ENCODE results near the gene SLC25A33. TPM values are rescaled to one million over a fixed set of nuclear protein-coding genes. Genes with fewer than 3 reads are reported as not detected.

Gene SLC25A33
- total and polyA plus RNA-seq, 2 donors (not counting 1 experiment from before 2014, with no cell fraction given), result 2.3 to 5.0 TPM

DNA sequence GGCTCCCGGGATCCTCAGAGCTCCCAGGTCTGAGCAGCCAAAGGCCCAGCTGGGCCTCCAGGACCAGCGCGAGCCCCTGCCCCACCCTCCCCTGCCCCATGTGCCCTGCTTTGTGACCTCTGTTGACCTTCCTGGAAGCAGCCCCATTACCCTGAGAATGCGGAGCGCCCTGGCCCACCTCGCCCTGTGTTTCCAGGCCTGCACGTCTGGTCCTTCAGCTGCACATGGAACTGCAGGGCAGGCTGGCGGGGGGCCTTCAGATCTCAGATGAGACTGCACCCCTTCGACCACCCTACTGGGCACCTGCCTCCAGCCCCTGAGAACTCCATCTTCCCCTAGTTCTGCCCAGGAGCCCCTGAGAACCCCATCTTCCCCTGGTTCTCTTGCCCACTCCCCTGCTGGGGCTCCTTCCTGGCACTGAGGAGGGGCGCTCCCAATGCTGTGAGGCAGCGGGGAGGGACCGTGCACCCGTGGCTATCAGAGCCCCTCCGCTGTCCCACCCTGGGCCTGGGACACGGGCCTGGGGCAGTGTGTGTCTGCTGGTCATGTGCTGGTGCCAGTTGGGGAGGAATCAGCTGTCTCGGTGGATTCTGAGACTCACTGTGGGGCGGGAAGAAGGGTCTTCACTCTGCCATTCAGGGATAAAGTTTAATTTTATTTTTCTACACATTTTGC, 74.5 kb downstream of the SLC25A33 start:
- no peak for TF ChIP-seq EZH2 (IDR thresholded peaks at IDR 0.05; ENCODE audit: borderline replicate concordance, insufficient read depth, low read depth, low read length, poor library complexity, severe bottlenecking)
- H3K27me3 ChIP-seq (replicated peaks in 1 of 4; ENCODE audit: control extremely low read depth in 1 of 4, control insufficient read depth in 3 of 4, insufficient read depth in 4 of 4, low read length in 3 of 4), result no peaks in the 10 kb centered on the region
- H3K9ac ChIP-seq (ENCODE audit: low read length), result no peak overlapping the region
- ATAC-seq (ENCODE audit: low read depth) (no peak), DNase-seq (no peak)
- H3K9me3 ChIP-seq (ENCODE audit: control extremely low read depth in 1 of 3, control insufficient read depth in 2 of 3, insufficient read depth in 1 of 3, low read length in 2 of 3), result no peaks in the 10 kb centered on the region
- Mint-ChIP-seq H3K9me3 (ENCODE audit: insufficient read depth) (no peaks in the 10 kb centered on the region), H3K27me3 (no peaks in the 10 kb centered on the region), H3K27ac (no peak overlapping the region), H3K4me3 (no peak overlapping the region), H3K4me1 (peaks cover 2% of the 10 kb centered on the region)
- peaks cover 4 to 9% of the 10 kb centered on the region in 2 donors for H3K4me1 ChIP-seq (ENCODE audit: control insufficient read depth in 2 of 2, insufficient read depth in 2 of 2, low read length in 2 of 2)
- WGBS (ENCODE audit: insufficient coverage), result 95% methylated on average over 15 of the region's 17 CpGs
- peaks cover 0 to 8% of the 10 kb centered on the region in 2 experiments for H3K36me3 ChIP-seq (replicated peaks in 1 of 2; ENCODE audit: control extremely low read depth in 1 of 2, control insufficient read depth in 1 of 2, extremely low read depth in 1 of 2, insufficient read depth in 2 of 2, low read length in 1 of 2)
- H3K79me2 ChIP-seq (ENCODE audit: control insufficient read depth, insufficient read depth, low read length), result peaks cover 10% of the 10 kb centered on the region
- POLR2A ChIA-PET, result interaction anchor here (0.6 kb wide), 1 partner anchor 102 kb away, joined by 5 read pairs; no protein-coding TSS in a partner anchor
- intact Hi-C loops (cut with micrococcal nuclease), result no loop called here
- H3K27ac ChIP-seq (ENCODE audit: low read length in 2 of 2), result no peak overlapping the region
- H3K4me2 ChIP-seq (replicated peaks; ENCODE audit: low read depth, low read length, poor library complexity, severe bottlenecking), result no peak overlapping the region
- CTCF ChIA-PET, result interaction anchor here (0.5 to 7.2 kb wide), 4 partner anchors 14 to 252 kb away, joined by 3 to 150 read pairs (median 44); no protein-coding TSS in a partner anchor
- no peak overlapping the region for H2AFZ ChIP-seq (ENCODE audit: insufficient read depth, low read depth, low read length, poor library complexity, severe bottlenecking)
- H4K20me1 ChIP-seq (ENCODE audit: control insufficient read depth, insufficient read depth, low read length, poor library complexity, severe bottlenecking), result no peaks in the 10 kb centered on the region
- H3K4me3 ChIP-seq (ENCODE audit: control extremely low read depth in 1 of 5, extremely low read depth in 1 of 5, insufficient read depth in 1 of 5, low read depth in 2 of 5, low read length in 4 of 5), result no peak overlapping the region

DNA sequence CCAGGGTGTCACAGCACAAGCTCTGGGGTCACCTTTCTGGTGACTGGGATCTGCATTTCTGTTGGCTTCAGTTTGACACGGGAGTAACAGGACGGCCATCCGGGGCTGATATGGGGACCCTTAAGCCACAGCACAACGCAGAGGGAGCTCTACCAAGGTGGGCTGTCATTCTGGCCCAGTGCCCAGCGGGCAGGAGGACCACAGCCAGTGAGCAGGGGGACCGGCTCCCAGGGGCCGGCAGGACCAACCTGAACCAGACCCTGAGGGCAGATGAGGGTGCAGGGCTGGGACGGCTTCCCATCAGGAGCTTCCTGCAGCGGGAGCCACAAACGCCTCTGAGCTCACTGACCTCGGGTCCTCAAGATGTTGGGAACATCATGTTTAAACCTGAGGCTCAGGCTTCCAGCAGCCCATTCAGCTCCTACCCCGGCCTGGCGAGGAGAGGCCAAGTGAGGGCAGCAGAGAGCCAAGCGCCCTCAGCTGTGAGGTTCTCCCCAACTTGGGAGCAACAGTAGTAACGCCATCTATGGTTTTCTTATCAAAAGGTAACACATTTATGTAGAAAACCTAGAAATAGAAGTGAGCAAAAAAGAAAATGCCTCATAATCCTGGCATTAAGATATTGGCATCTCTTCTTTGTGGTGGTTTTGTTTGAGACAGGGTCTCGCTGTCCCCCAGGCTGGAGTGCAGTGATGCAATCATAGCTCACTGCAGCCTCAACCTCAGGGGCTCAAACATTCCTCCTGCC, 76.2 kb downstream of the SLC25A33 start:
- intact Hi-C loops (cut with micrococcal nuclease), result loop anchor here (1.0 to 5.0 kb wide), 2 partner anchors 42 to 252 kb away; no protein-coding TSS in a partner anchor
- 56% methylated on average over 13 of the region's 16 CpGs for WGBS (ENCODE audit: insufficient coverage)
- Histone ChIP-seq H3K79me2 (ENCODE audit: control insufficient read depth, insufficient read depth, low read length) (peaks cover 10% of the 10 kb centered on the region), H3K4me1 (ENCODE audit: control insufficient read depth in 2 of 2, insufficient read depth in 2 of 2, low read length in 2 of 2) (peaks cover 4 to 9% of the 10 kb centered on the region in 2 donors), H3K27me3 (replicated peaks in 1 of 4; ENCODE audit: control extremely low read depth in 1 of 4, control insufficient read depth in 3 of 4, insufficient read depth in 4 of 4, low read length in 3 of 4) (no peaks in the 10 kb centered on the region), H3K9me3 (ENCODE audit: control extremely low read depth in 1 of 3, control insufficient read depth in 2 of 3, insufficient read depth in 1 of 3, low read length in 2 of 3) (no peaks in the 10 kb centered on the region), H3K4me3 (ENCODE audit: control extremely low read depth in 1 of 5, extremely low read depth in 1 of 5, insufficient read depth in 1 of 5, low read depth in 2 of 5, low read length in 4 of 5) (no peak overlapping the region), H4K20me1 (ENCODE audit: control insufficient read depth, insufficient read depth, low read length, poor library complexity, severe bottlenecking) (no peaks in the 10 kb centered on the region), H3K9ac (ENCODE audit: low read length) (no peak overlapping the region), H3K27ac (ENCODE audit: low read length in 2 of 2) (no peak overlapping the region), H3K36me3 (replicated peaks in 1 of 2; ENCODE audit: control extremely low read depth in 1 of 2, control insufficient read depth in 1 of 2, extremely low read depth in 1 of 2, insufficient read depth in 2 of 2, low read length in 1 of 2) (peaks cover 0 to 4% of the 10 kb centered on the region in 2 experiments), H2AFZ (ENCODE audit: insufficient read depth, low read depth, low read length, poor library complexity, severe bottlenecking) (no peak overlapping the region), H3K4me2 (replicated peaks; ENCODE audit: low read depth, low read length, poor library complexity, severe bottlenecking) (no peak overlapping the region)
- no peak overlapping the region for H3K4me3 Mint-ChIP-seq
- ChIA-PET POLR2A (interaction anchor here (1.0 to 1.1 kb wide), 2 partner anchors 11 to 27 kb away, joined by 3 to 4 read pairs; no protein-coding TSS in a partner anchor), CTCF (interaction anchor here (0.7 to 7.2 kb wide), 51 partner anchors 9 to 813 kb away, joined by 3 to 150 read pairs (median 5); partner anchors contain the start of gene TMEM201)
- TF ChIP-seq, protein P1, sequence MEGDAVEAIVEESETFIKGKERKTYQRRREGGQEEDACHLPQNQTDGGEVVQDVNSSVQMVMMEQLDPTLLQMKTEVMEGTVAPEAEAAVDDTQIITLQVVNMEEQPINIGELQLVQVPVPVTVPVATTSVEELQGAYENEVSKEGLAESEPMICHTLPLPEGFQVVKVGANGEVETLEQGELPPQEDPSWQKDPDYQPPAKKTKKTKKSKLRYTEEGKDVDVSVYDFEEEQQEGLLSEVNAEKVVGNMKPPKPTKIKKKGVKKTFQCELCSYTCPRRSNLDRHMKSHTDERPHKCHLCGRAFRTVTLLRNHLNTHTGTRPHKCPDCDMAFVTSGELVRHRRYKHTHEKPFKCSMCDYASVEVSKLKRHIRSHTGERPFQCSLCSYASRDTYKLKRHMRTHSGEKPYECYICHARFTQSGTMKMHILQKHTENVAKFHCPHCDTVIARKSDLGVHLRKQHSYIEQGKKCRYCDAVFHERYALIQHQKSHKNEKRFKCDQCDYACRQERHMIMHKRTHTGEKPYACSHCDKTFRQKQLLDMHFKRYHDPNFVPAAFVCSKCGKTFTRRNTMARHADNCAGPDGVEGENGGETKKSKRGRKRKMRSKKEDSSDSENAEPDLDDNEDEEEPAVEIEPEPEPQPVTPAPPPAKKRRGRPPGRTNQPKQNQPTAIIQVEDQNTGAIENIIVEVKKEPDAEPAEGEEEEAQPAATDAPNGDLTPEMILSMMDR (IDR thresholded peaks at IDR 0.05), result peak; percentile 76
- TF ChIP-seq EZH2 (IDR thresholded peaks at IDR 0.05; ENCODE audit: borderline replicate concordance, insufficient read depth, low read depth, low read length, poor library complexity, severe bottlenecking), result no peak
- no peak overlapping the region for H3K27ac Mint-ChIP-seq
- ATAC-seq (ENCODE audit: low read depth), result peak; percentile 96
- H3K9me3 Mint-ChIP-seq (ENCODE audit: insufficient read depth), result no peaks in the 10 kb centered on the region
- peak; percentile 72 for DNase-seq
- H3K4me1 Mint-ChIP-seq, result peaks cover 2% of the 10 kb centered on the region
- H3K27me3 Mint-ChIP-seq, result peaks cover 3% of the 10 kb centered on the region

Data from B cell (primary cell).